HEK293T (cell line): ENCODE results near the gene ISLR.
A peak's percentile ranks its signal among the peaks of the same experiment; 100 is the strongest.

ENCODE experiments used
- CTCF ChIA-PET: fragments of 350-600 bp; formaldehyde crosslinking; extraction: SDS; loops from one replicate; lab custom pipeline; 2021; ENCODE audit warnings: antibody characterized with exemption, inconsistent platforms; lab: Yijun Ruan, JAX
- POLR2A ChIA-PET: fragments of 350-600 bp; formaldehyde crosslinking; extraction: SDS; loops from one replicate; lab custom pipeline; 2020; ENCODE audit warnings: antibody characterized with exemption, inconsistent platforms; lab: Yijun Ruan, JAX
- DNase-seq: peaks from one replicate; pipeline ENCODE4 v3.0.0; 2012; ENCODE audit warnings: mixed read lengths; ENCODE audit errors: extremely low spot score
- ARNT ChIP-seq: fragments of 450-650 bp; IDR thresholded peaks from 2 replicates; pipeline ENCODE4 v1.6.1; 2017; ENCODE audit warnings: mild to moderate bottlenecking
- BHLHE40 ChIP-seq: fragments of 450-650 bp; IDR thresholded peaks from 2 replicates; pipeline ENCODE4 v1.6.1; 2016; ENCODE audit warnings: mild to moderate bottlenecking, moderate library complexity, borderline replicate concordance
- CTBP1 ChIP-seq: fragments of 450-650 bp; IDR thresholded peaks from 2 replicates; pipeline ENCODE4 v1.6.1; 2016; ENCODE audit warnings: borderline replicate concordance
- ELF4 ChIP-seq: fragments of 450-650 bp; IDR thresholded peaks from 2 replicates; pipeline ENCODE4 v1.6.1; 2017; ENCODE audit warnings: antibody characterized with exemption
- FOXA1 ChIP-seq: fragments of 450-650 bp; IDR thresholded peaks from 2 replicates; pipeline ENCODE4 v1.6.1; 2016; ENCODE audit warnings: mild to moderate bottlenecking
- FOXK2 ChIP-seq: fragments of 450-650 bp; IDR thresholded peaks from 2 replicates; pipeline ENCODE4 v1.6.1; 2016; ENCODE audit warnings: mild to moderate bottlenecking
- FOXM1 ChIP-seq: fragments of 450-650 bp; IDR thresholded peaks from 2 replicates; pipeline ENCODE4 v1.6.1; 2017; ENCODE audit warnings: mild to moderate bottlenecking, borderline replicate concordance
- HDGF ChIP-seq: fragments of 450-650 bp; IDR thresholded peaks from 2 replicates; pipeline ENCODE4 v1.6.1; 2017; ENCODE audit warnings: antibody characterized with exemption, borderline replicate concordance
- L3MBTL2 ChIP-seq: fragments of 450-650 bp; conservative IDR thresholded peaks from 2 replicates; pipeline ENCODE4 v1.6.1; 2016; ENCODE audit warnings: mild to moderate bottlenecking
- LEF1 ChIP-seq: fragments of 450-650 bp; IDR thresholded peaks from 2 replicates; pipeline ENCODE4 v1.6.1; 2017; ENCODE audit warnings: mild to moderate bottlenecking, borderline replicate concordance
- NFRKB ChIP-seq: fragments of 450-650 bp; IDR thresholded peaks from 2 replicates; pipeline ENCODE4 v1.6.1; 2016; ENCODE audit warnings: mild to moderate bottlenecking, moderate library complexity
- SP1 ChIP-seq: fragments of 450-650 bp; IDR thresholded peaks from 2 replicates; pipeline ENCODE4 v1.6.1; 2017
- SUZ12 ChIP-seq: fragments of 450-650 bp; IDR thresholded peaks from 2 replicates; pipeline ENCODE4 v1.6.1; 2016; ENCODE audit warnings: mild to moderate bottlenecking
- TARDBP ChIP-seq: fragments of 450-650 bp; IDR thresholded peaks from 2 replicates; pipeline ENCODE4 v1.6.1; 2016
- ZNF384 ChIP-seq: fragments of 450-650 bp; IDR thresholded peaks from 2 replicates; pipeline ENCODE4 v1.6.1; 2016
- TF ChIP-seq, protein P1 (sequence below): fragments of 450-650 bp; IDR thresholded peaks from 2 replicates; pipeline ENCODE4 v1.6.1; 2016

The ISLR gene, protein sequence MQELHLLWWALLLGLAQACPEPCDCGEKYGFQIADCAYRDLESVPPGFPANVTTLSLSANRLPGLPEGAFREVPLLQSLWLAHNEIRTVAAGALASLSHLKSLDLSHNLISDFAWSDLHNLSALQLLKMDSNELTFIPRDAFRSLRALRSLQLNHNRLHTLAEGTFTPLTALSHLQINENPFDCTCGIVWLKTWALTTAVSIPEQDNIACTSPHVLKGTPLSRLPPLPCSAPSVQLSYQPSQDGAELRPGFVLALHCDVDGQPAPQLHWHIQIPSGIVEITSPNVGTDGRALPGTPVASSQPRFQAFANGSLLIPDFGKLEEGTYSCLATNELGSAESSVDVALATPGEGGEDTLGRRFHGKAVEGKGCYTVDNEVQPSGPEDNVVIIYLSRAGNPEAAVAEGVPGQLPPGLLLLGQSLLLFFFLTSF

DNA sequence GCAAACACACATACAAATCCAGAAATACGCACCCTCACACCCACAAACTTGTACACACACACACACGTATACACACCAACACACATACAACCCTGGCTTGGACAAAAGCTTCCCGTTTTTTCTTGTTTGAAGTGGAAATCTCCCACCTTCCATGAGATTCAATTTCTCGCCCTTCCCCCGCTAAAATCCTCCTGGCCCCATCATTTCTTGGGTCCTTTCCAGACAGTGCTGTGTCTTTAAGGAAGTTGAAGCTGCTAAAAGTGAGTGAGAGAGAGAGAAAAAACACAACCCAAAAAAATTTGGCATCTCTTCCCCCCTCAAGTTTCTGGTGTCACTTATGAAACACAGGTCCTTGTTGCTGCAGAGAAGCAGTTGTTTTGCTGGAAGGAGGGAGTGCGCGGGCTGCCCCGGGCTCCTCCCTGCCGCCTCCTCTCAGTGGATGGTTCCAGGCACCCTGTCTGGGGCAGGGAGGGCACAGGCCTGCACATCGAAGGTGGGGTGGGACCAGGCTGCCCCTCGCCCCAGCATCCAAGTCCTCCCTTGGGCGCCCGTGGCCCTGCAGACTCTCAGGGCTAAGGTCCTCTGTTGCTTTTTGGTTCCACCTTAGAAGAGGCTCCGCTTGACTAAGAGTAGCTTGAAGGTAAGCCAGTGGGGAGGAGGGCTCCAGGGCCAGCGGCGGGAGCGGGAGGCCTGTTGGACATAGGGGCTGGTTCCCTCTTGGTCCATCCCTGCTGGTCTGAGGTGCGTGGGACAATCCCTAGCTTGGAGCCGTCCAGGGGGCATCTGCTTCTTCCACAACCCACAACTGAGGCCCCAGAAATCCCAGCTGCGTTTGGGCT, at the start of gene ISLR:
Gene ISLR (plus strand): TSS at position 331 of the 839 bp plus-strand sequence. CDS start 1,149 bp downstream, outside the sequence.
- TF ChIP-seq ZNF384 (no peak), TARDBP (no peak), CTBP1 (no peak), ARNT (no peak), HDGF (no peak), L3MBTL2 (no peak), BHLHE40 (no peak)
- POLR2A ChIA-PET: interaction anchor here (1.6 kb wide), 1 partner anchor 29 kb away, joined by 4 read pairs; the partner anchor contains the start of gene STRA6
- DNase-seq: no peak
- CTCF ChIA-PET: interaction anchor here (1.0 kb wide), 1 partner anchor 138 kb away, joined by 4 read pairs; no protein-coding TSS in a partner anchor

DNA sequence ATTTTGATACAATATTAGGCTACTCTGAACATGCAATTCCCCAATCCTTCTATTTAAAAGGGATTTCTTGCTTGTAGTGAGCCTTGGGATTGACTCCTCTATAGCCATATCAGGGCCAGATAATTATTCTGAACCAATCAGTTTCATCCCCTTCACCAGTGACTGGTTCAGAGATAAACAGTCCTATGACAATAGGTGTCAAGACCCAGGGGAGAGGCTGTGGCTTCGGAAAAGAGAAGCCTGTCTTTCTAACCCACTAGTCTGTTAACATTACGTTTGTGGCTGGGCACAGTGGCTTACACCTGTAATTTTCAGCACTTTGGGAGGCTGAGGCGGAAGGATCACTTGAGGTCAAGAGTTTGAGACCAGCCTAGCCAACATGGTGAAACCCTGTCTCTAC, 49.3 kb upstream of the ISLR start:
- CTCF ChIA-PET: interaction anchor here (1.2 kb wide), 1 partner anchor 186 kb away, joined by 4 read pairs; no protein-coding TSS in a partner anchor
- DNase-seq: no peak
- POLR2A ChIA-PET: no interaction called here
- TF ChIP-seq FOXM1 (no peak), L3MBTL2 (no peak), TARDBP (no peak), ELF4 (no peak), ARNT (no peak), HDGF (no peak), SUZ12 (no peak), CTBP1 (no peak), ZNF384 (no peak), BHLHE40 (no peak), FOXK2 (no peak), LEF1 (no peak), SP1 (no peak), FOXA1 (no peak), NFRKB (no peak)
- TF ChIP-seq, protein P1, sequence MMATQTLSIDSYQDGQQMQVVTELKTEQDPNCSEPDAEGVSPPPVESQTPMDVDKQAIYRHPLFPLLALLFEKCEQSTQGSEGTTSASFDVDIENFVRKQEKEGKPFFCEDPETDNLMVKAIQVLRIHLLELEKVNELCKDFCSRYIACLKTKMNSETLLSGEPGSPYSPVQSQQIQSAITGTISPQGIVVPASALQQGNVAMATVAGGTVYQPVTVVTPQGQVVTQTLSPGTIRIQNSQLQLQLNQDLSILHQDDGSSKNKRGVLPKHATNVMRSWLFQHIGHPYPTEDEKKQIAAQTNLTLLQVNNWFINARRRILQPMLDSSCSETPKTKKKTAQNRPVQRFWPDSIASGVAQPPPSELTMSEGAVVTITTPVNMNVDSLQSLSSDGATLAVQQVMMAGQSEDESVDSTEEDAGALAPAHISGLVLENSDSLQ: no peak

DNA sequence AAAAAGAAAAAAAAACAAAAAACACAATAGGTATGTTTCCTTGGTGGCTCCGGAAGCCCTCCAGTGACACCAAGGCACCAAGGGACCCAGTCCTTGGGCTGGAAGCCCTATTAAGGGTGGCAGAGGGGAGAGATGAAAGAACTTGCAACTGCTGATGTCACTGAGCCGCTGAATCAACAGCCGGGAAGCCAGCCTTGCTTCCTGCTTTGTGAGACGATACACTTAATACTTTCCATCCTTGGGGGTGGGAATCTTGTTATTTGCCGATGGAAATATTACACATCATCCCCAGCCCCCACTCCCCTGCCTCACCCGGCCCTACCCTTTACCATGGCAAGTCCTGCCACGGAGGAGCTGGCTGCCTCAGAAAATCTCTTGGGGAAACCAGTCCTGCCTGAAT, 48.8 kb upstream of the ISLR start:
- ChIA-PET POLR2A (no interaction called here), CTCF (interaction anchor here (5.8 kb wide), 1 partner anchor 184 kb away, joined by 46 read pairs; no protein-coding TSS in a partner anchor)
- TF ChIP-seq FOXK2 (no peak), ZNF384 (no peak), ARNT (no peak), ELF4 (no peak), NFRKB (no peak), LEF1 (no peak), TARDBP (no peak), FOXM1 (no peak), FOXA1 (no peak), L3MBTL2 (no peak), HDGF (no peak), SUZ12 (no peak), BHLHE40 (no peak), CTBP1 (no peak), SP1 (no peak)
- TF ChIP-seq, protein P1: no peak
- no peak for DNase-seq

DNA sequence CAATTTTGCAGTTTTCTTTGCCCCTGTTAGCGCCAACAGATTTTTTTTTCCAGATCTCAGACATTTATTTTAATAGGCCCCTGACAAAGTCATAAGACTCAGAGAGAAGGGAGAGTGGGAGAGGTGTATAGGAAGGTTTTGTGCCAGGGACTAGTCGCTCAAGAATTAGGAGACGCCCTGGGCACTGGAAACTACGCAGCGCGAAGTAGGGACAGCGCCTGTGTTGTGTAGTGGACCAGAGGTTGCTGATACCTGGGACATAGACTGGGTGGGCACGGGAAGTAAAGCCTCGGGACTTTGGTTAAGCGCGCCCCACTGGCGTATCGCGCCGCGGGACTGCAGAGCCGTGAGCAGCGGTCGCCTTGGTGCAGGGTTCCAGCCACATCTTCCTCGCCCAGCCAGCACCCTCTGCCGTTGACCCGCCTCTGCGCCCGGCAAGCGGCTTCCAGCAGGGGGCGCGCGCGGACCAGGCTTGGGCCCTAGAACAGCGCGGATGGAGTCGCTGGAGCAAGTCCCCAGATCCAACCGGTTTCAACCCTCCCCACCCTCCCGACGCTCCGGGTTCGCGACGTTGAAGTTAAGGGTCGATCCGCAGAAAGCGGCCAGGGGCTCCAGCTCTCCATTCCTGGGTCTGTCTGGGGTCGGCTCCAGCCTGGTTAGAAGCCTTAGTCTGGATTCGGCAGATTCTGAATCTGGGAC, 46.1 kb upstream of the ISLR start:
- peak; percentile 91 for DNase-seq
- POLR2A ChIA-PET: interaction anchor here (1.0 kb wide), 2 partner anchors 82 to 193 kb away, joined by 3 read pairs; no protein-coding TSS in a partner anchor
- CTCF ChIA-PET: interaction anchor here (0.5 to 5.8 kb wide), 13 partner anchors 11 to 195 kb away, joined by 3 to 46 read pairs (median 4); partner anchors contain the start of gene STRA6
- TF ChIP-seq TARDBP (no peak), ARNT (no peak), LEF1 (no peak), BHLHE40 (no peak), FOXM1 (no peak), NFRKB (no peak), CTBP1 (no peak), ZNF384 (no peak)

DNA sequence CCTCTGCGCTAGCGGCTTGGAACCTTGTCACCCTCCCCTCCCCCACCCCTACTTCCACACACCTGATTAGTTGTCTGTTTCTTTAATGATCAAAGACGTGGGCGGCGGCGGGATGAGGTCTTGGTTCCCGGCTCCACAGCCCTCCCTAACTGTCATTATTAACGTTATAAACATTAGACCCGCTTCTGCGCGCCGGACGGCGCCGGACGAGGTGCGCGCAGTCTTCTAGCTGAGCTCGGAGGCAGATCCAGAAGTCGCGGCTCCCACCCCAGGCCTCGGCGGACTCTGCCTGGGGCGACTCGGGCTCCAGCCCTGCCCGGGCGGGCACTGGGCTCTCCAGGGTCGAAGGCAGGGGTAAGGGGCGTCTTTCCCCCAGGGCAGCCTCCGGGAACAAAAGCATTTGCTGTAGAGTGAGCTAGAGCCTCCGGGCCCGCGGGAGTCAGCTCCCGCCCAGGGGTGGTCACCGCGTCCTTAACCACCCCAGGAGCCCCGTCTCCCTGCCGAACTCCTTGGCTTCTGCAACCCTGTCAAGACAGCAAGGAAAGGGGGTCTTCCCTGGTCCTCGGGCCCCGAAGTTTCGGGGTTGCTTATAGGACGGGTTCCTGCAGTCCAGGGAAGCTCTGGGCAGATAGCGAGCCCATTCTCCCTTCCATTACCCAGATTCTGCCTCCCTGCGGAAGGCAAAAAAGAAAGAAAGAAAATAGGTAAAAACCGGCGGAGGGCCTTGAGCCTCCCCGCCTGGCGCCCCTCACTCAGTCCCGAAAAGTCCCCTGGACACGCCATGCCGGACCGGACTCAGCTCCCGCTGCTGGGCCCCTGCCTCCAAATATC, 45.3 kb upstream of the ISLR start:
- CTCF ChIA-PET: interaction anchor here (0.6 to 5.8 kb wide), 16 partner anchors 10 to 384 kb away, joined by 3 to 46 read pairs (median 4); partner anchors contain the start of gene STRA6
- TF ChIP-seq FOXM1: no peak
- TF ChIP-seq ELF4: no peak
- TF ChIP-seq TARDBP: no peak
- 0 out of 2 replicates have a peak, but pooled peaks have one; percentile 17 for TF ChIP-seq L3MBTL2
- POLR2A ChIA-PET: interaction anchor here (0.6 to 1.3 kb wide), 5 partner anchors 75 to 193 kb away, joined by 3 to 5 read pairs (median 3); partner anchors contain the start of gene STRA6
- no peak for DNase-seq
